Germinal center (tissue), 1 donor: Measurements from ENCODE around the gene TEF.
"Not testable (repeated sequence)": the region's sequence is repeated elsewhere in the genome, so short reads cannot be mapped to it uniquely, and the experiment has no call there.

Experiments used
- DNase-seq: peaks from one replicate; pipeline ENCODE4 v3.0.0; 2012; ENCODE audit warnings: mixed read lengths, low spot score

TEF gene

GRCh38 chr22:41382610-41383009, 868 bp downstream of the TEF start:
- DNase-seq: no peak

GRCh38 chr22:41383085-41383484, 1.3 kb downstream of the TEF start:
- no peak for DNase-seq

DNA sequence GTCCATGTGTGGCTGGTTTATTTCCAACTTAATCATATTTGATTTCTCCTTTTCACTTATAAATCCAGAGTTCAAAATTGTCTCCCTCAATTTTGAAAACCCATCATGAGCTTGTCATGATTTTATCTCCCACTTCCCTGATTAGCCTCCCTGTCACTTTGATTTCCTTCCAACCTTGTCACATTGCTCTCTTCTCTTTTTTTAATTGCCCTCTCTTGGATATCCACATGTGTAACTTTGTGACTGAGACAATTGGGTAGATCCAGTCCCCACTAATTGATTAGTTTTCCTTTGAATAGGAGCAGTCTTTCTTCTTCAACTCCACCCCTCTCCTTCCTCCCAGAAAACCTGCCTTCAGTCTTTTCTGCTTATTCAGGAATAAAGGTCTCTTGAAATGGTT, 2.4 kb downstream of the TEF start:
- DNase-seq: no peak

DNA sequence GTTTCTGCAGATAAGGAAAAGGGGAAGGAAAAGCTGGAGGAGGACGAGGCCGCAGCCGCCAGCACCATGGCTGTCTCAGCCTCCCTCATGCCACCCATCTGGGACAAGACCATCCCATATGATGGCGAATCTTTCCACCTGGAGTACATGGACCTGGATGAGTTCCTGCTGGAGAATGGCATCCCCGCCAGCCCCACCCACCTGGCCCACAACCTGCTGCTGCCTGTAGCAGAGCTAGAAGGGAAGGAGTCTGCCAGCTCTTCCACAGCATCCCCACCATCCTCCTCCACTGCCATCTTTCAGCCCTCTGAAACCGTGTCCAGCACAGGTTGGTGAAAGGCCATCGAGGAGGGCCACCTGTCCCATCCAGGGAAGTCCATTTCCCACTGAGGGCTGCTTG, 5.6 kb downstream of the TEF start:
- DNase-seq: no peak

- no peak for DNase-seq
Measured at GRCh38 chr22:41394012-41394356, 12.2 kb downstream of the TEF start.

GRCh38 chr22:41395531-41396240, 13.9 kb downstream of the TEF start:
- DNase-seq: no peak

- DNase-seq: no peak
Measured at GRCh38 chr22:41397143-41397811, 15.5 kb downstream of the TEF start.

- DNase-seq: no peak
Measured at GRCh38 chr22:41398921-41399320, 17.2 kb downstream of the TEF start.

GRCh38 chr22:41401781-41402648, 20.3 kb downstream of the TEF start:
- DNase-seq: no peak

GRCh38 chr22:41402851-41403250, 21.1 kb downstream of the TEF start:
- DNase-seq: not testable (repeated sequence)

GRCh38 chr22:41403532-41404318, 22.0 kb downstream of the TEF start:
- peak; percentile 93 for DNase-seq

GRCh38 chr22:41405588-41405987, 23.8 kb downstream of the TEF start:
- peak; percentile 59 for DNase-seq

GRCh38 chr22:41406410-41406809, 24.7 kb downstream of the TEF start:
- no peak for DNase-seq

DNA sequence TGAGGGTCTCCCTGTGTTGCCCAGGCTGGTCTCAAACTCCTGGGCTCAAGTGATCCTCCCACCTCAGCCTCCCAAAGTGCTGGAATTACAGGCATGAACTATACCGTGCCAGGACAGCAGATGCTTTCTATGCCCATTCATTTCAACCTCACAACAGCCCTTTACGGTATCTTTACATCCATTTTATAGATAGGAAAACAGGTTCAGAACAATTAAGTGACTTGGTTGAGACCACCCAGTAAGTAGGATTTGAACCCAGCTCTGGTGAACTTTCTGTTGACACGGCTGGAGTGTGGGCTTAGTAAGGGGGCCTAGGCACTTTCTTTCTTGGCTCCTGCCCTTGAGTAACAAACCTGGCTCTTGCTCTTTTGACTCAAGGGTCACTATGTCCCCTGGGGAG, 25.7 kb downstream of the TEF start:
- DNase-seq: no peak

DNA sequence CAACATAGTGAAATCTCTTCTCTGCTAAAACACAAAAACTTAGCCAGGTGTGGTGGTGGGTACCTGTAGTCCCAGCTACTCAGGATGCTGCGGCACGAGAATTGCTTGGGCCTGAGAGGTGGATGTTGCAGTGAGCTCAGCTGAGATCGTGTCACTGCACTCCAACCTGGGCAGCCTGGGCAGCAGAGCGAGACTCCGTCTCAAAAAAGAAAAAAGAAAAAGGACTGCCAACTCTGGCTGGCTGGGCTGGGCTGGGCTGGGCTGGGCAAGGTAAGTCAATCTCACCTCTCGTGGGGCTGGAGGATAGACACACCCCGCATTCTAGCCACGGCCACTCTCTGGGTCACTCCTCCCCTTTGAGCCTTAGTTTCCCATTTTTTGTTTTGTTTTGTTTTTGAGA, 26.9 kb downstream of the TEF start:
- no peak for DNase-seq

DNA sequence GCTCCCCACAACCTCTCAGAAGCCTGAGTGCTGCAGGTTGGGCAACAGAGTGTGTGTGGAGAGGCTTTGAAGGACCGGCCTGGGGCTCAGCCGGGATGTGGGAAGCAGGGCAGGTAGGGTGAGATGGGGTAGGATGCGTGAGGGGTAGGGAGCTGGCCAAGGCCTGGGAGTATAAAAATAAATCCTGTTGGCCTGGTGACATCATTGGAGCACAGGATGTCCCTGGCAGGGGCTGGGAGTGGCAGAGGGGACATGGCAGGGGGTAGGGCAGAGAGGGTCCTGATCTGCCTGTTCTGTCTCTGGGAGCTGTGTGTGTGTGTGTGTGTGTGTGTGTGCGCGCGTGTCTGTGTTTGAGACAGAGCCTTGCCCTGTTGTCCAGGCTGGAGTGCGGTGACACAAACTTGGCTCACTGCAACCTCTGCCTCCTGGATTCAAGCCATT, 28.6 kb downstream of the TEF start:
- DNase-seq: no peak

DNA sequence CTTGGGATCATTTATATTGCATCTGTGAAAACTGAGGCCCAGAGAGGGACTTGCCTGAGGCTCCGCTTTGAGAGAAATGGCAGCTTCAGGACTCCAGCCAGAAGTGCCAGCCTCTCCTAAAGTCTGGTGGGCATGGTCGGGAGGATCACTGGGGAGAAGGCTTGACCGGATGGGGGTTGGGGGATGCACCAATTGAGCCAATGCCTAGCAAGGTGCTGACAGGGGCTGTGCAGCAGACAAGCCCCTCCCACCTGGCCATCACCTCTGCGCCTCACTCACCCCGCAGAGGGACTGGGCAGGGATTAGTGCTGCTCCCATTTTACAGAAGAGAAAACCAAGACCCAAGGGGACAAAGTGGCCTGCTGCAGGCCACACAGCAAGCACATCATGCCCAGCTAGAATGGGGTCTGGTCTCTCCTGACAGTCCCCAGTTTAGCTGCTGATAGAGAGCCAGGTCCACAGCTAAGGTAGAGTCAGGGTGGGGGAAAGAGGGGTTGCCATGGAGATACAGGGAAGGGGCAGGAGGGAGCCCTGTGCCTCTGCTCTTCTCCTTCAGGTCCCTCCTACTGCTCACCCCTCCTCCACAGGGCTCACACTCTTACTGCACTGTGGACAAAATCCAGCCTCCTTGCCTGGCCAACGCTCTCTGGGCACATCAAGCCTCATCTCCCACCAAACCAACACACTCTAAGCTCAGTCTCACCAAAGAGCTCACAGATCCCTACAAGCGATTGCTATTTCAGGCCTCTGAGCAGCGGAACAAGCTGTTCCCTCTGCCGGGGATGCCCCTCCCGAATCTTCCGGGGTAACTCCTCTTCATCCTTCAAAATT, 29.5 kb downstream of the TEF start:
- DNase-seq: no peak

- no peak for DNase-seq
Measured at GRCh38 chr22:41415554-41415953, 33.8 kb downstream of the TEF start.

DNA sequence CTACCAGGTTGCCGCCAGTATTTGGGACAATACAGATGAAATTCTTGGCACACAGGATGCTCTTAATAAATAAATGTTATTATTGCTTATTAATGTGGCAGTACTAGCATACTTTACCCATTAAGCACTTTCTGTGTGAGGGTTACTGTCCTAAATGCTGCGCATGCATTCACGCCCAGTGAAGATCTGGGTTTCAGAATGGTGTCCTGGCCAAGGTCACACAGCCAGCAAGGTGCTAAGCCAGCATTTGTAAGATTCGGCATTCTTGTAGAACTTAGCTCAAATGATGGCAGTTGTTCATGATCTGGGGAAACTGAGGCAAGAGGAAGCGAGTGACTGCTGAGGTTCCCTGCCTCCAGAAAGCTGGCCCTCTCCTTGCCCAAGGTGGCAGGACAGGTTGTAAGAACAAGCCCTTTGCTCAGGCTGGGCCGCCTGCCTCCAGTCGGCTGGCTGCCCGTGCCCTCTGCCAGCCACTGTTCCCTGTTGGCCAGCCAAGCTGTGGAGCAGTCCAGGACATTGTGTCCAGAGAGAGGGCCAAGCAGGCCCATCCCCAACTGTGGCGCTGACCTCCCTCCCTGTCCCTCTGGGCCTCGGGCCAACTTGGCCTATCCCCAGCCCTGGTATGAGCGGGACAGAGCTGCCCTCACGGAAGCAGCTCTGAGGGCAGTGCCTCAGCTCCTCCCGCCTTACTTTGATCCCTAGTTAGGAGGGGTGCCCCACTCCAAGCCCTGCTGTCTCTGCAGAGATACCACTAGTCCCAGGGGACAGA, 36.1 kb downstream of the TEF start:
- DNase-seq: no peak

- no peak for DNase-seq
Measured at GRCh38 chr22:41418717-41419116, 37.0 kb downstream of the TEF start.
